ENCODE measurements around the gene RPL32.

DNA sequence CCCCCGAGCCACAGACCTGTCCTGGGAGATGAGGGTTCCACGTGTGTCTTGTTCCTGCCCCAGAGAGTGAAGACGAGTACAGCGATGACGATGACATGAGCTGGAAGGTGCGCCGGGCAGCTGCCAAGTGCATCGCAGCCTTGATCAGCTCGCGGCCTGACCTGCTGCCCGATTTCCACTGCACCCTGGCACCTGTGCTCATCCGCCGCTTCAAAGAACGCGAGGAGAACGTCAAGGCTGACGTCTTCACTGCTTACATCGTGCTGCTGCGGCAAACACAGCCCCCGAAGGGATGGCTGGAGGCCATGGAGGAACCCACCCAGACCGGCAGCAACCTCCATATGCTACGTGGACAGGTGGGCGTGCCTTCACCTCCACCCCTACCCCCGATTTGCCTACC is 26.3 kb downstream of the RPL32 start:
- TF ChIP-seq EZH2 (IDR thresholded peaks at IDR 0.05; ENCODE audit: insufficient read depth, poor library complexity, severe bottlenecking) (no peak), EZH2phosphoT487 (IDR thresholded peaks at IDR 0.05; ENCODE audit: insufficient read depth, low read depth) (no peak)
